Hematopoietic multipotent progenitor cell (in vitro differentiated cells): ENCODE results near the gene CACNA1S. TPM values are rescaled to one million over a fixed set of nuclear protein-coding genes. Genes with fewer than 3 reads are reported as not detected.

Experiments used
- DNase-seq, 3 donors: peaks; one replicate each; pipeline ENCODE4 v3.0.0-alpha.2; 2011 to 2015; ENCODE audit warnings: low read depth in 2 of 3, low spot score in 2 of 3
- total RNA-seq: library from RNA; depleted of rRNA; stranded (reverse); fragments of >200 nt; gene quantifications from one replicate; pipeline ENCODE4 v1.2.3, GENCODE V29; 2012

The CACNA1S gene
- not detected for total RNA-seq

GRCh38 chr1:201112173-201112731 is at the start of gene CACNA1S:
CACNA1S (minus strand) TSS chr1:201112426; CDS start chr1:201112339, 87 bp downstream.
- no peak for DNase-seq

- DNase-seq: no peak
These were observed 45.7 kb upstream of the CACNA1S start for GRCh38 chr1:201157949-201158348.

GRCh38 chr1:201156819-201157218 is 44.6 kb upstream of the CACNA1S start:
- no peak for DNase-seq

DNA sequence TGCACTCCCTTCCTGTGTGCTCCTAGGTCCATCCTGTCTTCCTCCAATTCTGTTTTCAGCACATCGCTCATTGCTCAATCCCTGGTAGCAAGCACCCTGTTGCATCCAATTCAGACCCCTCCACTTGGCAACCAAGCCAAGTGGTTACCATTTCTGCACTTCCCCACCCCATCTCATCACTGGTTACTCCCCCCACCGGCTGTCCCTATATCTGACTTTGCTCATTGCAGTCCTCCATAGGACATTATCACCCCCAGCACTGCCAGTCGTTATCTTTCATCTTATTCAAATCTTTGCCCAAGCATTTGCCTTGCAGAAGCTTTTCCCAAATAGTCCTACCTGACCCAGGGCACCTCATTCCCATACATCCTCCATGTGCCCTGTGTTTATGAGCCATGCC is 44.1 kb upstream of the CACNA1S start:
- DNase-seq: no peak

DNA sequence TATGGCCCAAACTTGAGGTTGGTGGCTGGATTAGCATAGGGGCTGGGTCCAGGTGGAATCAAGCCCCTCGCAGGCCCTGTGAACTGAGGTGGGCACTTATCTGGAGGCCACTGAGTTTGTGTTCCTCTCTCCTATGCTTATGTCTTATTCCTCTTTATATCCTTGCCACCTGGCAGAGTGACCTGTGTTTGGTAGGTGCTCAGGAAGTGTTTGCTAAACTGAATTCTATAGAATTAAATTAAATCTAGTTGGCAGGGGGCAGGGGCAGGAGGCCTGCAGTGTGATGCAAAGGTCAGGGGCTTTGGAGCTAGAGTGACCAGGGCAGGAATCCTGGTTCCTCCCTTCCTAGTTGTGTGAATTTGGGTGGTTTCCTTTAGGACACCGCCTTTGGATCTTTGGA is 43.1 kb upstream of the CACNA1S start:
- no peak for DNase-seq

DNA sequence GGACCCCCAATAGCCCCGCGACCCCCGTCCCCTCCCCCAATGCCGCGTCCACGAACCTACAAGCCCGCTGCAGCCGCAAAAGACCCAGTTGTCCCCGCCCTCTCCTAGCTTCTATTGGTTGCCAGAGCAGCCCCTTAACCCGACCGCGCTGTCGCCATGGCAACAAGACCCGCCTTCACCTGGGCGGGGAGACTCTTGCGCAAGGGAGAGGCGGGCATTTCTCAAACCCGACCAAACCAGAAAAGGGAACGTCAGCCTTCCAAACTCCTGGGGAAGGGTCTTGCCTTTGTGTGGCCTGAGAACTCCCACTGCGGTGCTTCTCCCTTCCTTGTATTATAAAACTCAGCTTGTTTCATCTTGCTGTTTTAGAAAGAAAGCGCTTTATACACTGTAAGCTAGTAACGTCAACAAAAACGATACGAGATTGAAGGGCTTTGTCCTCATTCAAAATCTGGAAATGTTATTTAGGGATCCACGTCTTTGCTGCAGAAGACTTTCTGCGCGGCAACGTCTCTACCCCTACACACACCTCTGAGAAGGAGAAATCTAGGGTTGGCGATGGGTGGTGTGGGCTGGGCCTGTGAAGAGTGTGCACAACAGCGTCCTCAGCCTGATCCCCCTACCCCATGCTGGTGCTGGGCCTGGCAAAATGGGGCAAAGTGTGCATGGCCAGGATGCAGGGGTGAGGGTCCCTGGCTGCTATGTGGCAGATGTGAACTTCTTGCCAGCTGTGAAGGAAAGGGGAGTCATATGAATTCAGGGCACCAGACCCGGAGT is 42.4 kb upstream of the CACNA1S start, which contains the start of gene TMEM9:
TMEM9 (minus strand) TSS at position 86 of the 777 bp plus-strand sequence. CDS start 551 bp downstream, outside the sequence.
- peak; percentile 92 to 98 (median 95) for DNase-seq

DNA sequence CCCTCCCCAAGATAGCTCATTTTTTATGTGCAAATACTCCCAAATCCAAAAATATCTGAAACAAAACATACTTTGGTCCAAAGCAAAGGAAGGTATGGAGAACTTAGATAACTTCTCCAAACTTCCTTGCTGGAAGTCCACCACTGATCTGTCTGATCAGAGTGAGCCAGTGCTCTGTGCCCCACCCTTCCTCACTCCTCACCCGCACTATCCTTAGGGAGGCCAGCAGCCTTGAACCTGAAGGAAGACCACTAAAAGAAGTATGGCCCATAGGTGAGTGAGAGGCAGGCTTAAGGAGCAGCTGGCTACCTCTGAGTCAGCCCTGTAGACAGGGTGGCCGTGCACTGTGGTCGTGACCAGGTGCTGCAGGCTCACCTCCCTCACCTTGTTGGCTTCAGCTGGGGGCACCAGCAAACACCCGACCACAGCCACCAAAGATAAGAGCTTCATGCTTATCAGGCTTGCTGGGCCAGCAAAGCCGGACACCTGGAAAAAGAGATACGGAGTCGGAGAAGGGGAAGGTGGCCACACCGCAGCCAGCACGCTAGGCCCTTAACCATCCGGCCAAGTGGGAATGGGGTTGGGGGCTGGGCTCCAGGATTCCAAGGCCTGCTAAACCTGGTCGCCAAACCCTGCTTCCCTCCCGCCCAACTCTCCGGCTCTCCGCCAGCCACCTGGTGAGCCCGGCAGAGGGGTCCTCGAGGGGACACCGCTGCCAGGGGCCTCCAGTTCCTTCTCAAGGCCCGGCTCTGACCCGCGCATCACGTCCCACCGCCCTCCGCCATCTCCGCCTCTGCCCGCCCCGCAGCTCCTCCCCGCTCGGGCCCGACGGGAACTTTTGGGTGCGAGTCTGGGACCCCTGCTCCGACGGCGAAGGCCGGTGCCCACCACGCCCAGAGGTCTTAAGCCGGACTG is 41.5 kb upstream of the CACNA1S start:
- DNase-seq: peak in 2 of 3 donors; percentile 55 to 59

DNA sequence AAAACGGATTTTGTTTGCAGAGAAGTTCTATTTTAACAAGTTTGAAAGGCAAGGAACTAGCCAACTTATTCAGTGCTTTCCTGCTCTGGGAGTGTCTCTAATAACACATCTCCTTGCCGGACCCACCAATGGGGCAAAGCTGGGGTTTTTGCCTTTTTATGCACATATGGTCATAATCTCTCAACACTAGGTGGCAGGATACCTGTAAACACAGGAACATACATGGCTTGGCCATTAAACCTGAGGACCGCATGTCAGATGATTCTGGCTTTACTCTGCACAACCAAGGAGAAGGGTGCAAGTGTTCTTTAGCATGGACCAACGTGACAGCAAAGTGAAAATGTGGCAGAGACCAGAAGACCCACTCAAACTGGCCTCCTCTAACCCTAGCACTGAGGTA is 37.2 kb upstream of the CACNA1S start:
- DNase-seq: peak in 2 of 3 donors; percentile 38 to 60

- DNase-seq: no peak
These were observed 35.3 kb upstream of the CACNA1S start for GRCh38 chr1:201147396-201148015.

DNA sequence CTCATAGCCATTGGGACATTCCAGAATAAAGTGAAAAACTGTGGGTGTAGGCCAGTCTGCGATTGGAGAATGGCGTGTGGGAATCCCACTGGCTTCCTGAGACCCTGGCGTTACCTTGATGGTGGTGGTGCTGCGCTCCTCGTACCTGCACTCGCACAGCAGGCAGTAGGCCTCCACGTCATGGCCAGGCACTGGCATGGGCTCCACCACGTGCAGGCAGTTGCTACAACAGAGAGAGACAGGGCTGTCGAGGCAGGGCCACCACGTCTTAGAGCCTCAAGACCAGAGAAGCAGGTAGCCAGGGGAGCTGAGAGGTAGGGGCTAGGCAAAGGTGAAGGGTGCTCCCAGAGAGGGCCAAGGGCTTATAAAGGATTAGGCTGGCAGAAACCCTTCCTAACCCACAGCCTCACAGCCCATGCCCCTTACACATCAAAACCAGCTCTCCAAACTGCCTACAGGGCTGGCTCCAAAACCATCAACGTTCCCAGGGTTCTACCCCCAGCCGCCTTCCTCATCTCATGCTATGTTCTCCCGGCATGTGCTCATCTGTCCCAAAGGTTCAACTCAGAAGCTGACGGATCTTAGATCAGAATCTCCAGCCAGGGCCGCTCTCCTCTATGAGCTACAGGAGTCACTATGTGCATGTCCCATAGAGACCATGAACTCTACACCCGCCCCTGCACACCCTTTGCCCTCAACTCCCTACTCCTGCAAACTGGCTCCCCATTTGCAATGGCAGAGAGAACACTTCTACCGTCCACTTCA is 34.6 kb upstream of the CACNA1S start:
- no peak for DNase-seq

GRCh38 chr1:201145816-201146215 is 33.6 kb upstream of the CACNA1S start:
- DNase-seq: no peak

DNA sequence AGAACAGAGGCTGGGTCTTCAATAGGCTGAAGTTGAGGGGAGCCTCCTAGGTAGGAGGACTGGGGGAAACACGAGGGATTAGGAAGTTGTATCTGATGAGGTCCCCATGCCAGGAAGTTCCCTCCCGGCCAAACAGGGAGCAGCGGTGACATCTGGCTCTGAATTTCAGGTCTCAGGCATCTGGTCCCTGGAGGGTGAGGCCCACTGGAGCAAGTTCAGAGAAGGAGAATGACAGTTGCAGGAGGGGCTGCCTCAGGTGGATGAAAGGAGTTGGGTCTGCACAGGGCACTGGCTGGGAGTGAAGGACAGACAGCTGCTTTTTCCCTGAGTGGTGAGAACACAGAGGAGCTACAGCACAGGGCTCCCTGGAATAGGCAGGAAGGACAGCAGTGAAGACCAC is 32.9 kb upstream of the CACNA1S start:
- DNase-seq: no peak

DNA sequence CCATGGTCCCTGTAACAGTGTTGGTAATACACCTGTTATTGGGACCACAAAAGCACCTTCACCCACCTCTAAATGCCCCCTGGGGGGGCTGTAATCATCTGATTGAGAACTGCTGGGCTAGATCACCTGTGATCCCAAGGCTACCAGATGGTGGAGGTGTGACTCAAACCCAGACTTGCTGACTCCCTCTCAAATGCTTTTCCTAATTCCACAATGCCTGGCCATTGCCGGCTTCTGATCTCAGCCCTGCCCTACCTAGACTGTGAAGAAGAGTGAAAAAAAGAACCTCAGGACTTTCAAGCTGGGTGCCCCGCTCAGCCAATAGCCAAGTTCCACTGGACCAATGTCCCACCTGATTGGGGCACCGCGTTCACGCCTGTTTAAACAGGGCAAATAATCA is 32.5 kb upstream of the CACNA1S start:
- no peak for DNase-seq

- DNase-seq: no peak
These were observed 31.8 kb upstream of the CACNA1S start for GRCh38 chr1:201143726-201144635.

DNA sequence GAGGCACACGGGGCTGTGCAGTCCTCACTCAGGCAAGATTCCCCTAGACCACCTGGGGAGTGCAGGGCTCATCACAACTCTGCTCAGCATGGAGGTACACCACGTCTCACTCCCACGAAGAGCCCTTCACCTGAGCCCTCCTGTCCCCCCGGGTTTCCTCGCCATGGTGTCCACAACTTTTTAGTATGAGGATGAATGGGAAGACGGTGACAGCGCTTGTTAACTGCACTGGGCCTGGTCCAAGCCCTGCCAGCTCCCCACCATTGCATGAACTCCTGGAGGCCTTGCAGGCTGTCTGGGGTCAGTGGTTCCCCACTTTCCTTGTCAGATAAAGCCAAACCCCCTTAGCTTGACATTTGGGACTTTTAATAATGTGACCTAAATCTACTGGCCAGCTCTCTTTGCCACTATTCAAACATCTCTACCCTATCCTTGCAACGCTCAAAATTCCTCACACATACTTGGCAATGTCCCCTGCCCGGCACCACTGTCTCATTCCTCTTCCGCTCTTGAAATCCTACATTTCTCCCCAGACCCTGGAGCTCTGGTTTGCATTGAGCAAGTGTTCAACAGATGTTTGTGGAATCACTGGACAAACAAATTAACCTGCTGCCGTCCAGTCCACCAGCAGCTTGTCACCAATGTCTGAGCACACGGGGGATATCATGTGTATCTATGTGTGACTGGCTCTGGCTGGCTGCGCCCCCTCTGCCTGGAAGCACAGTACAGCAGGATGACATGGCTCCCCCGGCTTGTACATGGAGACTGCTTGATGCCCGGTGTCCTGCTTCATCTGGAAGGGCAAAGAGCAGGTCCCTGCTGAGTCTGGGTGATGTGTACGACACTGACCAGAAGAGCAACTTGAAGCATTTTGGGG is 30.9 kb upstream of the CACNA1S start:
- no peak for DNase-seq

- DNase-seq: no peak
These were observed 30.0 kb upstream of the CACNA1S start for GRCh38 chr1:201142011-201142848.

- DNase-seq: no peak
These were observed 29.2 kb upstream of the CACNA1S start for GRCh38 chr1:201141418-201141817.
